ENCODE results near the gene SPOCK1. TPM values are rescaled to one million over a fixed set of nuclear protein-coding genes. Genes with fewer than 3 reads are reported as not detected.

The SPOCK1 gene
- total RNA-seq, 1 experiment from 2014 or later, result 10.9 TPM

DNA sequence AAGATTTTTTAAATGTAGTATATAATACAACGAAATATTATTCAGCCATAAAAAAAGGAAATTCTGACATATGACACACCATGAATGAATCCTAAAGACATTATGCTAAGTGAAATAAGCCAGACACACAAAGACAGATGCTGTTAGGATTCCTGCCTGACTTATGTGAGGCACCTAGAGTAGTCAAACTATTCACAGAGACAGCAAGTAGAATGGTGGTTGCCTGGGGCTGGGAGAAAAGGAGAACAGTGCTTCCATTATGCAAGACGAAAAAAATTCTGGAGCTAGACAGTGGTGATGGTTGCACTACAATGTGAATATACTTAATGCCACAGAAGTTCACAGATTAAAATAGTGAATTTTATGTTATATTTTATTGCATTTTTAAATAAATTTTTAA is 66.8 kb downstream of the SPOCK1 start:
- H3K79me1 ChIP-seq (ENCODE audit: insufficient read depth, low read depth, low read length, poor library complexity, severe bottlenecking), result no peaks in the 10 kb centered on the region
- WGBS (ENCODE audit: extremely low coverage, insufficient read length, low lambda C conversion rate), result no CpG with 5 or more reads among the region's 2 CpGs
- no peaks in the 10 kb centered on the region for H3K4me1 ChIP-seq (ENCODE audit: insufficient read depth, low read length)
- H3K9me3 ChIP-seq (ENCODE audit: control insufficient read depth, low read depth, low read length), result no peaks in the 10 kb centered on the region
- no peaks in the 10 kb centered on the region for H3K23me2 ChIP-seq (ENCODE audit: insufficient read length, low read depth, low read length, poor library complexity, severe bottlenecking)
- TF ChIP-seq, protein P1, sequence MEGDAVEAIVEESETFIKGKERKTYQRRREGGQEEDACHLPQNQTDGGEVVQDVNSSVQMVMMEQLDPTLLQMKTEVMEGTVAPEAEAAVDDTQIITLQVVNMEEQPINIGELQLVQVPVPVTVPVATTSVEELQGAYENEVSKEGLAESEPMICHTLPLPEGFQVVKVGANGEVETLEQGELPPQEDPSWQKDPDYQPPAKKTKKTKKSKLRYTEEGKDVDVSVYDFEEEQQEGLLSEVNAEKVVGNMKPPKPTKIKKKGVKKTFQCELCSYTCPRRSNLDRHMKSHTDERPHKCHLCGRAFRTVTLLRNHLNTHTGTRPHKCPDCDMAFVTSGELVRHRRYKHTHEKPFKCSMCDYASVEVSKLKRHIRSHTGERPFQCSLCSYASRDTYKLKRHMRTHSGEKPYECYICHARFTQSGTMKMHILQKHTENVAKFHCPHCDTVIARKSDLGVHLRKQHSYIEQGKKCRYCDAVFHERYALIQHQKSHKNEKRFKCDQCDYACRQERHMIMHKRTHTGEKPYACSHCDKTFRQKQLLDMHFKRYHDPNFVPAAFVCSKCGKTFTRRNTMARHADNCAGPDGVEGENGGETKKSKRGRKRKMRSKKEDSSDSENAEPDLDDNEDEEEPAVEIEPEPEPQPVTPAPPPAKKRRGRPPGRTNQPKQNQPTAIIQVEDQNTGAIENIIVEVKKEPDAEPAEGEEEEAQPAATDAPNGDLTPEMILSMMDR (conservative IDR thresholded peaks at IDR 0.05), result no peak
- H4K20me1 ChIP-seq (ENCODE audit: control insufficient read depth, insufficient read depth, insufficient read length), result no peaks in the 10 kb centered on the region
- Mint-ChIP-seq H3K27me3 (ENCODE audit: low read depth) (no peaks in the 10 kb centered on the region), H3K36me3 (ENCODE audit: insufficient read depth in 1 of 3, low read depth in 3 of 3) (no peaks in the 10 kb centered on the region), H3K27ac (no peak overlapping the region), H3K4me3 (no peak overlapping the region), H3K4me1 (no peaks in the 10 kb centered on the region), H3K9me3 (no peaks in the 10 kb centered on the region)
- H2BK12ac ChIP-seq (ENCODE audit: insufficient read length, low read depth, low read length), result no peak overlapping the region
- no peak overlapping the region for H2BK15ac ChIP-seq (ENCODE audit: low read depth, low read length)
- H3K79me2 ChIP-seq (ENCODE audit: insufficient read depth, low read length), result no peaks in the 10 kb centered on the region
- no peak overlapping the region for H3K56ac ChIP-seq (ENCODE audit: insufficient read length, low read depth, low read length)
- H3T11ph ChIP-seq (ENCODE audit: low read length), result no peak overlapping the region
- no peak overlapping the region for H2AFZ ChIP-seq (ENCODE audit: low read length)
- no peak overlapping the region for H2BK5ac ChIP-seq (ENCODE audit: insufficient read length, low read length)
- H3K9ac ChIP-seq (ENCODE audit: extremely low read depth, insufficient read length, low read length), result no peak overlapping the region
- no peak overlapping the region for H2BK120ac ChIP-seq (ENCODE audit: low read depth, low read length, poor library complexity, severe bottlenecking)
- H4K91ac ChIP-seq (ENCODE audit: insufficient read length, low read depth, low read length), result no peak overlapping the region
- no peak overlapping the region for H3K27ac ChIP-seq (ENCODE audit: insufficient read length, low read depth, low read length)
- no peak overlapping the region for H3K18ac ChIP-seq (ENCODE audit: insufficient read length, low read depth, low read length)
- H3K23ac ChIP-seq (ENCODE audit: insufficient read length, low read depth, low read length), result no peak overlapping the region
- H4K5ac ChIP-seq (ENCODE audit: insufficient read length, low read depth, low read length), result no peak overlapping the region
- DNase-seq, result no peak
- no peak overlapping the region for H3K14ac ChIP-seq (ENCODE audit: insufficient read depth, low read length)
- no peak overlapping the region for H3K4ac ChIP-seq (ENCODE audit: low read depth, low read length)
- H3K4me2 ChIP-seq (ENCODE audit: insufficient read depth, insufficient read length, low read length), result no peak overlapping the region
- no peak overlapping the region for H2AK5ac ChIP-seq (ENCODE audit: insufficient read length, low read length)
- H3K27me3 ChIP-seq (ENCODE audit: insufficient read depth, low read length), result no peaks in the 10 kb centered on the region
- H4K8ac ChIP-seq (replicated peaks; ENCODE audit: insufficient read length, low read depth, low read length), result no peak overlapping the region
- H2BK20ac ChIP-seq (ENCODE audit: low read depth, low read length, poor library complexity, severe bottlenecking), result no peak overlapping the region

Measured in H9 (cell line).